NCI-H1436 treated with DMSO at 0.1 percent for 48 hours (cell line): ENCODE results near the gene INHBA.

Experiments used
- DNase-seq: peaks from one replicate; lab custom pipeline; 2025; lab: John Stamatoyannopoulos, UW

The INHBA gene

GRCh38 chr7:41702635-41703371 is at the start of gene INHBA:
Gene INHBA, minus strand, starts transcription at chr7:41703090. Its CDS starts 2,716 bp downstream, at chr7:41700374.
- no peak for DNase-seq

- no peak for DNase-seq
Measured at GRCh38 chr7:41752615-41753014, 49.7 kb upstream of the INHBA start.

GRCh38 chr7:41750661-41751540 is 48.0 kb upstream of the INHBA start:
- no peak for DNase-seq

GRCh38 chr7:41747961-41748360 is 45.1 kb upstream of the INHBA start:
- DNase-seq: no peak

GRCh38 chr7:41745451-41745850 is 42.6 kb upstream of the INHBA start:
- no peak for DNase-seq

- DNase-seq: no peak
Measured at GRCh38 chr7:41744161-41744560, 41.3 kb upstream of the INHBA start.

GRCh38 chr7:41742401-41743020 is 39.6 kb upstream of the INHBA start:
- no peak for DNase-seq

GRCh38 chr7:41738806-41739205 is 35.9 kb upstream of the INHBA start:
- DNase-seq: no peak

GRCh38 chr7:41738336-41738735 is 35.4 kb upstream of the INHBA start:
- DNase-seq: no peak

GRCh38 chr7:41735206-41735605 is 32.3 kb upstream of the INHBA start:
- no peak for DNase-seq

GRCh38 chr7:41732843-41733306 is 30.0 kb upstream of the INHBA start:
- DNase-seq: no peak

GRCh38 chr7:41732436-41732785 is 29.5 kb upstream of the INHBA start:
- no peak for DNase-seq

- DNase-seq: no peak
Measured at GRCh38 chr7:41731493-41732435, 28.9 kb upstream of the INHBA start.

GRCh38 chr7:41730668-41731067 is 27.8 kb upstream of the INHBA start:
- DNase-seq: no peak

- DNase-seq: no peak
Measured at GRCh38 chr7:41730161-41730560, 27.3 kb upstream of the INHBA start.

- DNase-seq: no peak
Measured at GRCh38 chr7:41729059-41729458, 26.2 kb upstream of the INHBA start.

- no peak for DNase-seq
Measured at GRCh38 chr7:41725013-41725412, 22.1 kb upstream of the INHBA start.

GRCh38 chr7:41720886-41721285 is 18.0 kb upstream of the INHBA start:
- DNase-seq: no peak

- no peak for DNase-seq
Measured at GRCh38 chr7:41720046-41720445, 17.2 kb upstream of the INHBA start.

- no peak for DNase-seq
Measured at GRCh38 chr7:41716691-41717090, 13.8 kb upstream of the INHBA start.

- DNase-seq: no peak
Measured at GRCh38 chr7:41715000-41715399, 12.1 kb upstream of the INHBA start.
